ENCODE data around the gene ASPA.

- TF ChIP-seq EZH2 (IDR thresholded peaks at IDR 0.05; ENCODE audit: insufficient read depth, poor library complexity, severe bottlenecking) (no peak), EZH2phosphoT487 (IDR thresholded peaks at IDR 0.05; ENCODE audit: insufficient read depth, low read depth) (no peak)
These were observed 4.2 kb upstream of the ASPA start, which contains the start of gene SPATA22 for GRCh38 chr17:3471599-3471998.
